HG03025 (cell line): ENCODE results near the gene ADGRG3.

Source experiments
- ATAC-seq: cut with Tn5 transposase; IDR thresholded peaks from one replicate; pipeline ENCODE4 v1.9.1; 2021; ENCODE audit warnings: mild to moderate bottlenecking, moderate library complexity; ENCODE audit not compliant: unreplicated experiment, low FRiP score

Gene ADGRG3, protein sequence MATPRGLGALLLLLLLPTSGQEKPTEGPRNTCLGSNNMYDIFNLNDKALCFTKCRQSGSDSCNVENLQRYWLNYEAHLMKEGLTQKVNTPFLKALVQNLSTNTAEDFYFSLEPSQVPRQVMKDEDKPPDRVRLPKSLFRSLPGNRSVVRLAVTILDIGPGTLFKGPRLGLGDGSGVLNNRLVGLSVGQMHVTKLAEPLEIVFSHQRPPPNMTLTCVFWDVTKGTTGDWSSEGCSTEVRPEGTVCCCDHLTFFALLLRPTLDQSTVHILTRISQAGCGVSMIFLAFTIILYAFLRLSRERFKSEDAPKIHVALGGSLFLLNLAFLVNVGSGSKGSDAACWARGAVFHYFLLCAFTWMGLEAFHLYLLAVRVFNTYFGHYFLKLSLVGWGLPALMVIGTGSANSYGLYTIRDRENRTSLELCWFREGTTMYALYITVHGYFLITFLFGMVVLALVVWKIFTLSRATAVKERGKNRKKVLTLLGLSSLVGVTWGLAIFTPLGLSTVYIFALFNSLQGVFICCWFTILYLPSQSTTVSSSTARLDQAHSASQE

DNA sequence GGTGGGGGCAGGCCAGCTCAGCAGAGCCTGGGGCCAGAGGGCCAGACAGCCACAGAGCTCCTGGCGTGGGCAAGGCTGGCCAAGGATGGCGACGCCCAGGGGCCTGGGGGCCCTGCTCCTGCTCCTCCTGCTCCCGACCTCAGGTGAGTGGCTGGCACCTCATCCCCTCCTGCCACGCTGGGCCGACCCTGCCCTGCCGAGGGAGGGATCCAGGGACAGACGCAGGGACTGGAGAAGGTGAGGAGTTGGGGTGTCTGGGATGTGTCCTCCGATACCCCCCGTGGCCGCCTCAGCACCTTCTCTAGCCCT, at the start of gene ADGRG3:
Gene ADGRG3 (plus strand): TSS at position 44 of the 309 bp plus-strand sequence. CDS start 42 bp downstream, at position 86.
- no peak for ATAC-seq

DNA sequence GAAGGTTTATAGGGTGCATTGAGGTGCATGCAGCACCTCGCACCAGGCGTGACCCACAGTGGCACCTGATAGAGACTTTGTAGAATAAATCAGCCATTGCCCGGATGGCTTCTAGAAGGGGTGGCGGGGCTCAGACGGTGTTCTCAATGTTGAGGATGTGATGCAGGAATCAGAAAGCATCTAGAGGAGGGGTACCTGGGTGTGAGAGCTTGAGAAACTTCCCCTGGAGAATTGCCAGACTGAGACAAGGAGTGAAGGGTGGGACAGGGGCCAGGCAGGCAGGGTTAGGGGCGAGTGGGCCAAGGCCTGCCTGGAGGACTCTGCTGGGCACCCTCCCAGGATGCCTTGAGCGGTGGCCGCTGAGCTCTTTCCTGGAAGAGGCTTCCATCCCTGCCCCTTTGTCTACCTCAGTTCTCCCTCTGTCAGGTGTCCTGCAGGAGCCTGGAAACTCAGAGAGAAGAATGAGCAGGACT, 48.9 kb upstream of the ADGRG3 start:
- ATAC-seq: no peak

DNA sequence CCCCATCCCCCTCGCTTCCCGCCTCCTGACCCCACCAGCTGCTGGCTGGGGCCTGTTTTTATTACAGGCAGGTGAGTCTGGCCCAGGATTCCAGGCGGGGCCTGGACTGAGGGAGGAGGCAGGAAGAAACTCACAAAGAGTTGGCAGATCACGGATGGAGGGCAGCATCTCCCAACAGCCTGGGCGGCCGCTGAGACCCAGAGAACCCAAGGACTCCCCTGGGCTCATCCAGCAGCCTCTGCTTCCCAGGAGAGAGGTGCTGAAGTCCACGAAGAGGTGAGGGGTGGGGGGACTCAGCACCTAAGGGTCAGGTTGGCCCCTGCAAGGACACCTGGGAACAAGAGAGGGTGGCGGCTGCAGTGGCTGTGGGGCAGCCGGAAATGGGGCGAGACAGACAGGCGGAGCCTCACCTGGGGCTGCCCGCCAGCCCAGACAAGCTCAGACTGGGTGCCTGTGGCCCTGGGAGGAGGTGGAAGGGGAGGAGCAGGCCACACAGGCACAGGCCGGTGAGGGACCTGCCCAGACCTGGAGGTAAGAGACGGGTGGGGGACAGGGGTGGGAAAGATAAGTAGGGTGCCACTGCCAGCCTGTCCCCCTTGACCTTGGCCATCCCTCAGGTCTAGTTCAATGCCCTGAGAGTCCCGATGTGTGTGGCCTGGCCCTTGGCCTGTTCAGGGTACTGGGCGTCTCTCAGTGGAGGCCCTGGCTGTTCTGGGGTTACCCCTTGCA, 48.3 kb upstream of the ADGRG3 start:
- ATAC-seq: no peak

DNA sequence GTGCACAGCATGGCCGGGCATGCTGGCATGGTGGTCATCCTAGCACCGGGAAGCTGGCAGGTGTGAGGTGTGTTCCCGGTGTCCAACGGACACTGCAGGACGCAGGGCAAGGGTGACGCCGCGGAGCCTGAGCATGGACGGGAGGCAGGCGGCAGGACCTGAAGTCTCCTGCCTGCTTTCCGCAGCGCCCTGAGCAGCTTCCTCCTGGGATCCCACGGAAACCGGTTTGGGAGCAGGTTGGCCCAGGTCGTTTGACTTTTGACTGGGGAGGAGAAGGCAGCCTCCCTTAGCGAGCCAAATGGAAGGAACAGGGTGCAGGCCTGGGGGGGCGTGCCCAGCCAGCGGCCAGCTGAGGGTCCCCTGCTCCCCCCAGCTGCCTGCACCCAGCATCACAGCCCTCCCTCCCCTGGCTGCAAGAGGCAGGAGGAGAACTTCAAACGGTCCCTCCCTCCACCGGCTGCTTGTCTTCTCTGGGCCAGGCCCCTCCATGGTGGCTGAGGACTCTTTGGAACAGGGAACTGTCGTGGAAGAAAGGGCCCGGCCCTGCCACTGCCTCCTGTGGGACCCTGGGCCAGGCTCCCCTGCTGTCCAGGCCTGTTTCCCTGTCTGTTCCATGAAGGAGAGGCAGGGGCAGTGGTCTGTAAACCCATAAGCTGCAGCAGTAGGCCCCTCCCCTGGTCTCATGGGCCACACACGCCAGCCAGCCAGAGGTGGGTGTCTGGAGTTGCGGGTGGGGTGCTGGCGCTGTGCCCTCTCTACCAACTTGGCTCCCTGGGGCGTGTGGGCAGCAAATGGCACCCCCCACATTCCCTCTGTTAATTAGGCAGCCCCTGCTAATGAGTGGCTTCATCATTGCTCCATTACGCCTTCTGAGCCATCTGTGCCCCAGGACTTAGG, 47.5 kb upstream of the ADGRG3 start:
- ATAC-seq: no peak

DNA sequence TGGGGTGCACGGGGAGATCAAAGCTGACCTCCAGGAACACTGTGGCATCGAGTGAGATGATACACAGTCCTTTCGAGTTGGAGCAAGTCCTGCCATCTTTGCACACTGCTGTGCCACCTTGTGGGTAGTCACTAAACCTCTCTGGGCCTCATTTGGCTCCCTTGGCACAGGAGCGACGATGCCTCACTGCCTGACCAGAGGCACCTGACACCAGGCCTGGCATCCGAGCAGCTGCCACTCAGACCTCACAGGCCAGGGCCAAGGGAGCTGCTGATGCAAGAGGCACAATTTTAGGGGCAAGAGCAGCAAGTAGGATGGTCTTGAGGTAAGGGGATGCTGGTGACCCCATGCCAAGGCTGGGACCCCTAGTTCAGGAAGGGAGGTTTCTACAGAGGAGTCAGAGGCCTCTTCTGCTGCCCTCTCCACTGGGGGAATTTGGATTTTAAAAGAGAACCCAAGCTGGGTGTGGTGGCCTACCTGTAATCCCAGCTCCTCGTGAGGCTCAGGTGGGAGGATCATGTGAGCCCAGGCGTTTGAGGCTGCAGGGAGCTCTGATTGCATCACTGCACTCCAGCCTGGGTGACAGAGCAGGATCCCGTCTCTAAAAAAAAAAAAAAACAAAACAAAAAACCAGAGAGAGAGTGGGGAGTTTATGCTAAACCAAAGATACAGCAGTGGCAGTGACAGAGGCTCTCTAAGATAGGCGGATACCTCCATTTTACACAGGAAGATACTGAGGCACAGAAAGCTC, 46.4 kb upstream of the ADGRG3 start:
- ATAC-seq: no peak

DNA sequence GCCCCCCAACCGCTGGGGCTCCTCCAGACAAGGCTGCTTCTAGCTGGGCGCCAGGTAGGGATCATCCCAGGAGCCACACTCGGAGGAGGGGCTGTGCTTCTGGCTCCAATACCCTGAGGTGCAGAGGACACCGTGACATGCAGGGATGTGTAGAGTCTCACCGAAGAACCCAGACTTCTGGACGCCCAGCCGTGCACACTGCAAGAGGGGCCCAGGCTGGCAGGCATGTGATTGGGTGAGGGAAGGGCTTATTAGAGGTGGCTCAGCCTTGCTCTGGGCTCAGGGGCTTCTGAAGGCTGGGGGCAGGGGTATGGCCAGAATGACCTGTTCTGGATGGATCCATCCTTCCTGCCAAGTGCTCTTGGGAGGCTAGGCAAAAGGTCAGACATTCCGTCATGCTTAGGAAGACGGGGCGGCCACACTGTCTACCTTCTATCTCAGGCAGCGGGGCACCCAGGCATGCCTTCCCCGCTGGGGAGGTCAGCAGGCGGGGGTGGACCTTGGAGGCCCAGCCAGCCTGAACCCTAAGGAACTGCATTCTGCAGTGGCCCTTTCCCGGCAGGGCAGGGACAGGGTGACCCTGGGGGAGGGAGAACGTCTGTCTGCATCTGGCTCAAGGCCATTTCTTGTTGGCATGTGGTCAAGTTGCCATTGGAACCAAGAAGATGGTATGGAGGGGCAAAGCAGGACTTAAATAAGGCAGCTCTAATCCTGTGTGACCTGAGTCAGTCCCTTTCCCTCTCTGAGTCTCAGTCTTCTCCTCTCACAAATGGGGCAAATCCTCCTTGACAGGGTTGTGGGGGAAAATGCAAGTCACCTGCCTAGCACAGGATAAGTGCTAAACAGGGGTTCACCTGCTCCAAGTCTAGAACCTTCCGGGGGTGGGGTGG, 45.5 kb upstream of the ADGRG3 start:
- ATAC-seq: no peak

DNA sequence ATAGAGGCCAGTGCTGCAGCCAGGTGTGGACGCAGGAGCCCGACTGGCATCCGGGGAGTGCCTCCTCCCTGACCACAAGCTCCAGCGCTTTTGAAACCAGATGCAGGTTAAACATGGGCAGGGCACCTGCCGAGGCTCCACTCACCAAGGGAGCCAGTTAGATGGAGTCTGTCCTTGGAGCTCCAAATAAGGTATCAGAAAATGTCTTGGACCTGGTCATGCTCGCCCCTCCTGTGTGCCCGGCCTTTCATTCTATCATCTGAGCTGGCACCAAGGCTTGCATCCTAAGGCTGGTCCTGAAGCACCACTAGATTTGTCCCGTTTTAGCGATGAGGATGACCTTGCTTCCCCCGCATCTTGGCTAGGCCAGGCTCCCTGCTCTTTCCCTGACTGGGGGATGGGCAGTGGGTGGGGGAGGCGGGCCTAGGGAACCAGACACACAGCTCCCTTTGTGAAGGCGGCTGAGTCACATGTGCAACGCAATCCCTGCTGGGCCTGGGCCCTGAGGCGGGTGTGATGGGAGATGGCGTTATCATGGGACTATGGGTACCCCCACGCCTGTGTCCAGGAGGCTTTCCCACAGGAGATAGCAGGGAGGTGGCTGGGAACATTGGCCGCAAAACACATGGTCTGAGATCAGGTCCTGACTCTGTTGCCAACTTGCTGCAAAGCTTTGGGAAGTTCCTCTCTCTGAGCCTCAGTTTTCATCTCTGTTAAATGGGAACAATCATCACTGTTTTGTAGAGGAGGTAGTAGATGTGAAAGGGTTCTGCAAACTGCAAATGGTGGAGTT, 44.7 kb upstream of the ADGRG3 start:
- ATAC-seq: no peak

DNA sequence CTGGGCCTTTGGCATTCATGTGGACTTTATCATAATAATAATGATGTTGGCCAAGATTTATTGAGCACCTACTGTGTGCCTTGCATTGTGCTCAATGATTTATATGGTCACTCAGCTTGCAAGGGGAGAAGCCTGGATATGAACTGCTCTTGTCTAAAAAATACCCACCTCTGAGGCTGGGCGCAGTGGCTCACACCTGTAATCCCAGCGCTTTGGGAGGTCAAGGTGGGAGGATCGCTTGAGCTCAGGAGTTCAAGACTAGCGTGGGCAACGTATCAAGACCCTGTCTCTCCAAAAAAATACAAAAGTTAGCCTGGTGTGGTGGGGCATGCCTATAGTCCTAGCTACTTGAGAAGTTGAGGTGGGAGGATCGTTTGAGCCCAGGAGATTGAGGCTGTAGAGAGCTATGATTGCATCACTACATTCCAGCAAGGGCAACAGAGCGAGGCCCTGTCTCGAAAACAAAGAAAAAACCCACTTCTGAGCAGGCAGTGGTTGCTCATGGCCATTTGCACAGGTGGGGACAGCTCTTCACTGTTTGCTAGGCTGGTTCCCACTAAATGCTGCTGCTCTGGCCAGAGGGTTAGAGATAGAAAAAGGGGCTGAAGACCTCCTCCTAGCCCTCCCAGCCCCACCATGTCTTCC, 43.9 kb upstream of the ADGRG3 start:
- ATAC-seq: no peak

DNA sequence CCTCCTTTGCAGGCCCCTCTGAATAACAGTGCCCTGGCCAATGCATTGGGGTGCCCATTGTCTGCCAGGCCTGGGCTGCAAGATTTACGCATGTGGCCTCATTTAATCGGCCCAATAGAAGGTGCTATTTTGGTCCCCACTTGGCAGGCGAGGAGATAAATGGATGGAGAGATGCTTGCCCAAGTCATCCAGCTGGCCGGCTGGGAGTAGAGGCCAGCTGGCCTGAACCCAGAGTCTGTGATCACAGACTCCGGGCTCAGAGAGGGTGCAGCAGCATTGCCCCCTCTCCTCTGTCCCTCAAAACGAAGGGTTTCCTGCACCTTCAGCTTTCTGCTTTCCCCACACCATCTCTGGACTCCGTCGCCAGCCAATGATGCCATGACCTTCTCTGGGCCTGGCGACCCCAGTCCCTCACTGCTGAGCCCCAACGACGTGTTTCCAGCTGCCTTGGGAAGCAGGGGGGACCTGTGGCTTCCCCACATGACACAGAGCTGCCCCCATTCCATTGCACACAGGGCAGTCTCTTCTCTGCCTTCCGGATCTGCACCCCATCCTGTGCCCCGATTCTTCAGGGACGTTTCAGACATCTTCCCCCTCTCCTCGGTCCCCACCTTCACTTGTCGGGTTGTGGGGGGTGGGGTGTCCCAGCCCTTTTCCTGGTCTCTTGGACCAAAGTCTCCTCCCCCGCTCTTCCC, 43.2 kb upstream of the ADGRG3 start:
- no peak for ATAC-seq

DNA sequence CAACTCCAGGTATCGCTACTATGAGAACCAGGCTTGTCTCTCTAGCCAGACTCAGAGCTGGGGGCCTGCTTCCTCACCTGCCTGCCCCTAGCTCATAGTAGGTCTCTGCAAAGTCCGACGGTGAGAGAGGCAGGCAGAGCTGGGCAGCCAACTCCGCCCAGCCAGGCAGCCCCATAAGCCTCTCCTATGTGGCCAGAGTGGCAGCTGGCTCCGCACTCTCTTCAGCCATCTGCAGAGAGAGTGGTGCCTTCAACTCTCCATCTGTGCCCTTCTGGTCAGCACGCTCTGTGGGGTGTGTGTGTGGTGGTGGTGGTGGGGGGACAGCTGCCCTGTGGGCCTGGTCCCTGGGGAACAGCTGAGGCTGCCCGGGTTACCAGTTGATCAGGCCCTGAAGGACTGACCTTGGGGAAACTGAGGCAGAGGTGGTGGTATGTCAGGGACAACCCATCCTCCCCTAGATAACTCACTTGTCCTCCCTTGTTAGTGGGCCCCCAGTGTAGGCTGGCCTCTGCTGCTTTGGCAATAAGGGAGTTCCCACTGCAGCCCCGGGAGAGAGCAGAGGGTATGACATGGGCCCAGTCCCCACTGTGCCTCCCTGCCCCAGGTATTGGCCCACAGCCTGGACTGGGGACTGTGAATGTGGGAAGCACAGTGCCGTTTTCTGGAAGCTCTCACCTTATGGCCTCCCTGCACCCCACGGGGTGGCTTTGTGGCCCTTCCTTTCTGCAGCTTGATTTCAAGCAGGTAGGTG, 41.5 kb upstream of the ADGRG3 start:
- no peak for ATAC-seq

DNA sequence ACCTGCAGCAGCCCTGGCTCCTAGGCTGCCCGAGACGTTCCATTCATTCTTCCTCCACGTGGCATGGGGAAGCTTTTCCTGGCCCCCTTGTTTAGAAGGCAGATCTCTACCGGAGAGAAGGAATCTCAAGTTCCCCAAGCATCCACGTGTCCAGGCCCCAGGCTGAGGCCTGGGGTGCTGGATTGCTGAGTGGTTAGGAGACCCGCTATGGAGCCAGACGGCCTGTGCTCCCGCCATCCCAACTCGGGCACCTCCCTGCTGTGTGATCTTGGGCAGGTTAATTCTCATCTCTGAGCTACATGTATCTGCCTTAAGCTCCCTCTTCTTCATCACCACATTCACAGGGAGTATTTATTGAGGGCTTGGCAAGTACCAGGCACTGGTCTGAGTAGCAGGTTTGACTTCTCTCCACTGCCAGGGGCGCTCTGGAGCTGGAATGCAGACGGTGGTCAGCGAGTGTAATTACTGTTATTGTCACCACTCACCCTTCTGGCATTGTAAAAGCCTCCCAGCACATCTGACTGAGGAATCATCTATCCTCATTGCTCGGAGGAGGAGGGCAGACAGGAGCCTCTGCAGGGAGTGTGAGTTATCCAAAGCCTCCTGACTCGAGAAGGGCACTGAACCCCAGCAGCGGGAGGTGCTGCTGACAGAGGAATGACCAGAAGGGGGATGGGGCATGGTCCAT, 40.8 kb upstream of the ADGRG3 start:
- no peak for ATAC-seq

DNA sequence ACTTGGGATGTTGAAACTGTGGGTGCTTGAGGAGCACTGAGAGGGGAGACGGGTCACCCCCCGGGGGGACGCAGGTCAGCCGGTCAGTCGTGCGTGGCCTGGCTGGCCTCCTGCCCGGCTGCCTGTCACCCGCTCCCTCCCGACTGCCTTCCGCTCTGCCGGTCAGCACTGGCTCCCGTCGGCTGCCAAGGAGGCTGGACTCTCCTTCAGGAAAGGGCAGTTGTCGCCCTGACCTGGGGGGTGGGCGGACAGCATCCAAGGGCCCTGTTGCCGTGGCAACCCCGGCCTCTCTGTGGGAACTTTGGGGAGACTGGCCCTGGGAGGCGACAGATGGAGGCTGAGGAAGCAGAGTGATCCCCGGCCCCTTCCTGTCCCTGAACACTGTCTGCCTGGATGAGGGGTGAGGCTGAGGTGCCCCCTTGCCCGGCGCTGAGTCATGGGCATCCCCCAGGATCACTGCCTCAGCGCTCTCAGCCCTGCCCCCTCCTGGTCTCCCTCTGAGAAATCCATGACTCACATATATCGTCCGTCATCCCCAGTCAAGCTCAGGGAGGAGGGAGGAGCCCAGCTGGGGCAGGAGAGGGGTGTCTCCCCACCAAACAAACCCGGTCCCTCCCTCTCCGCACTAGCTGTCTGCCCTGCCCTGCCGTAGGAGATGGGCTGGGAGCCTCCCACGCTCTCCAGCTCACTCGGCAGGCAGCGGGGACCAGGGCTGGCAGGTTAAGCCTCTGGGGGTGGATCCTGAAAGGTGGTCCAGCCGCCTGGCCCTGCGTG, 39.9 kb upstream of the ADGRG3 start, which contains the start of gene ADGRG1:
Gene ADGRG1 (plus strand): TSS at position 623 of the 774 bp plus-strand sequence. CDS start 21,658 bp downstream, outside the sequence.
- no peak for ATAC-seq

DNA sequence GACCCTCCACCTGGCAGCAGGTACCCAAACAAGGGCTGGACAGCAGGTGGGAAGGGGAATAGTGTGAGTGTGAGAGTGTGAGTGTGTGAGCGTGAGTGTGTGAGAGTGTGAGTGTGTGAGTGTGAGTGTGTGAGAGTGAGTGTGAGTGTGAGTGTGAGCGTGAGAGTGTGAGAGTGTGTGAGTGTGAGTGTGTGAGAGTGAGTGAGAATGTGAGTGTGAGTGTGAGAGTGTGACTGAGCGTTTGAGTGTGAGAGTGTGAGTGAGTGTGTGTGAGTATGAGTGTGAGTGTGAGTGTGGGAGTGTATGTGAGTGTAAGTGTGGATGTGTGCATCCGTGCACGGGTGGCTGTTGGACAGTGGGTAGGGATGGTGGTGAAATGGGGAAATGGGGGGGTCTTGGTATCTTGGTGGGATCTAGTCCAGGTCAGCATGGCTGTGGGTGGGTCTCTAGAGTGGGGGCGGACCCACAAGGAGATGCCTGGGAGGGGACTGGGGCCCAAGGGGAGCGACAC, 39.3 kb upstream of the ADGRG3 start:
- no peak for ATAC-seq

DNA sequence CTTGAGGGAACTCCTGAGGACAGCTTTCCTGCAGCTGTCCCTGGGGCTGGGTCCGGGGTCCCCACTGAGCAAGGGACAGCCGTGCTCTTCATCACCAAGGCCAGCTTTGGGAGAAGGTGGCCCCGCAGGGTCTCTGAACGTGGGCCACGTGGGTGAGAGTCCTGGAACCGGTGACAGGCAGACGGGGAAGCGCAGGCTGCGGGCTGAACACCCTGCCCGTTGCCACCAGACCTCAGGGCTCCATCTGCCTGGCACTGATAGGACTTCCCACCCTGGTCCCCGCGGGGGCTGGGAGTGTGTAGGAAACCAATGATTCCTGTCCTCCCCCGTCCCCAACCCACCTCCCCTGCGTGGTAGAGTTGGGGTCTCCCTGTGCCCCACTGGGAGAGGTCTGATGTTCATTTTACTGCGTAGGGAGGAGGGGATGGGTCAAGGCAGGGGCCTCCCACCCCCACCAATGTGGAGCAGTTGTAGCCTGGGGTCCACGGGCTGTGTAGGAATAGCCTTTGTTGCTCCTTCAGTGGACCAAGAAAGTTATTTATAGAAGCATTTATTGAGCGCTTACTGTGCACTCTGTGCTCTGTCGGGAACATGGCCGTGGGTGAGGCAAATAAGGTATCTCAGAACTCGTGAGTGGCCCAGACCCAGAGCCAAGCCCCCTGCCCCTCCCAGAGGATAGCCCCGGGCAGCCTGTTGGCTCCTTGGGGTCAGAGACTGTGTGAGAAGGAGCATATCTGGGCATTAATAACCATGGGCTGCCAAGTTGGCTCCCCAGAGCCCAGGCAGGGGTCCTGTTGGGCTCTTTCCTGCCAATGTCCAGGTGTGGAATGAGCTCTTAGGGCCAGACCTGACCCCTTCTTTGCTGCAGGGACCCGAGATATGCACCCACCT, 38.3 kb upstream of the ADGRG3 start:
- ATAC-seq: no peak
